CD4-positive, CD25-positive, alpha-beta regulatory T cell (primary cell): Measurements from ENCODE around the gene HIPK4. TPM values are rescaled to one million over a fixed set of nuclear protein-coding genes. Genes with fewer than 3 reads are reported as not detected.
"Not testable (repeated sequence)": the region's sequence is repeated elsewhere in the genome, so short reads cannot be mapped to it uniquely, and the experiment has no call there.

Experiments used
- ATAC-seq, 2 donors: fragments of 150-1000 bp; cut with Tn5 transposase; one replicate each; pipeline ENCODE4 v1.10.0; 2021; ENCODE audit warnings: low read depth in 2 of 2, moderate number of reproducible peaks in 2 of 2, moderate library complexity in 1 of 2
- DNase-seq, 3 donors: peaks; one replicate each; pipeline versions ENCODE4 v3.0.0 to v3.0.0-alpha.2; 2012 to 2022; ENCODE audit warnings: mixed read lengths in 1 of 3
- H3K27ac ChIP-seq: one replicate; pipeline ENCODE4 v1.7.0; 2013; ENCODE audit warnings: mild to moderate bottlenecking, low read length; ENCODE audit not compliant: insufficient read depth, poor library complexity, severe bottlenecking
- H3K27me3 ChIP-seq: one replicate; pipeline ENCODE4 v1.7.0; 2013; ENCODE audit warnings: low read length; ENCODE audit not compliant: control insufficient read depth, insufficient read depth
- H3K36me3 ChIP-seq: one replicate; pipeline ENCODE4 v1.7.0; 2013; ENCODE audit warnings: mild to moderate bottlenecking, low read length, moderate library complexity; ENCODE audit not compliant: control insufficient read depth, insufficient read depth
- H3K4me1 ChIP-seq: 2 replicates; pipeline ENCODE4 v1.7.0; 2013; ENCODE audit warnings: mild to moderate bottlenecking, low read length; ENCODE audit not compliant: insufficient read depth, control insufficient read depth, poor library complexity, severe bottlenecking
- H3K4me3 ChIP-seq: one replicate; pipeline ENCODE4 v1.7.0; 2013; ENCODE audit warnings: low read depth, mild to moderate bottlenecking, low read length, moderate library complexity
- H3K9me3 ChIP-seq, 2 experiments: 1 replicate in 1 of 2; 2 replicates in 1 of 2; pipeline ENCODE4 v1.7.0; 2013; ENCODE audit warnings: low read length in 2 of 2, mild to moderate bottlenecking in 1 of 2, moderate library complexity in 1 of 2; ENCODE audit not compliant: control insufficient read depth in 2 of 2
- H3K27ac Mint-ChIP-seq, 3 donors: one replicate each; pipeline ENCODE4 v1.8.0; 2020 to 2022; ENCODE audit warnings: mild to moderate bottlenecking in 3 of 3, mixed read lengths in 3 of 3, moderate library complexity in 2 of 3
- H3K27me3 Mint-ChIP-seq: one replicate; pipeline ENCODE4 v1.8.0; 2022; ENCODE audit warnings: mild to moderate bottlenecking, mixed read lengths
- H3K36me3 Mint-ChIP-seq: one replicate; pipeline ENCODE4 v1.8.0; 2020; ENCODE audit warnings: mixed read lengths
- H3K4me1 Mint-ChIP-seq, 4 donors: one replicate each; pipeline ENCODE4 v1.8.0; 2020 to 2022; ENCODE audit warnings: mixed read lengths in 4 of 4, mild to moderate bottlenecking in 1 of 4
- H3K4me3 Mint-ChIP-seq, 4 donors: one replicate each; pipeline ENCODE4 v1.8.0; 2020 to 2022; ENCODE audit warnings: mild to moderate bottlenecking in 4 of 4, mixed read lengths in 4 of 4, moderate library complexity in 3 of 4
- H3K9me3 Mint-ChIP-seq, 7 donors: one replicate each; pipeline ENCODE4 v1.8.0; 2020 to 2022; ENCODE audit warnings: mixed read lengths in 7 of 7, mild to moderate bottlenecking in 3 of 7, moderate library complexity in 2 of 7
- polyA plus RNA-seq, 4 donors: library from polyadenylated mRNA; unstranded; fragments of 300-500 nt; fragmentation: Illumina TruSeq; gene quantifications; one replicate each; pipeline ENCODE4 v1.2.3, GENCODE V29; 2021
- total RNA-seq: library from RNA; stranded (reverse); gene quantifications from one replicate; pipeline ENCODE4 v1.2.3, GENCODE V29; 2022

Gene HIPK4
- total RNA-seq (not detected), polyA plus RNA-seq (not detected)

DNA sequence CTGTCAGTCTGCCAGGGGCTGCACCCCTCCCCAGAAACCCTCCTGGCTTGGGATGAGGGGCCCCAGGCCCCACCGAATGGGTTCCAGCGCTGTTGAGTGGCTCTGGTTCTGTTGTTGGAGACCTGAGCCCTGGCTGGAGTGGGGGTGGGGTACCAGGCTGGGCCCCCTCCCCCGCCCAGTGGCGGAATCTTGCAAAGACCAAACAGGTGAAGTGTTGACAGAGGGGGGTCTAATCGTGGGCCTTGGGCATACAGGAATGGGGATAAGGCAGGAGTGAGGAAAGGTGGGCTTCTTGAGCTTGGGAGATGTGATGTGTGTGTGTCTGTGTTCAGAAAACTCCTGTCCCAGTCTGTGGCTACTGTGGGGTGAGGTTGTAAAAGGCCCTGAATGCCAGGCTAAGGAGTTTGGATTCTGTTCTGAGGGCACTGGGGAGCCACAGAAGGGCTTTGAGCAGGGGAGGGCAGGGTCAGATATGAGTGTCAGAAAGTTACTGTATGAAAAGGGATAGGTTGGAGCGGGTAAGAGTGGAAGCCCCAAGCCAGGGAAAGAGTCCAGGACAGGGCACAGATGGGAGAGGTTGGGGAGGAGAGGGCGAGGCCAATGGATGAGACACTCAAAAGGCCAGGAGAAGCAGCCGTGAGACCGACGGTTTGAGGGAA lies at the start of gene HIPK4:
Gene HIPK4 (minus strand): TSS at position 98 of the 659 bp plus-strand sequence. CDS start 279 bp downstream, outside the sequence.
- no peak within 1 kb of the TSS for H3K27ac ChIP-seq
- no peaks in the 10 kb centered on the region for H3K9me3 ChIP-seq
- no peaks in the 10 kb centered on the region for H3K36me3 Mint-ChIP-seq
- H3K27me3 Mint-ChIP-seq = no peaks in the 10 kb centered on the region
- no peaks in the 10 kb centered on the region for H3K4me1 ChIP-seq
- no peaks in the 10 kb centered on the region for H3K27me3 ChIP-seq
- H3K4me3 ChIP-seq = no peak within 1 kb of the TSS
- no peak for DNase-seq
- H3K27ac Mint-ChIP-seq = no peak within 1 kb of the TSS
- ATAC-seq = no peak
- no peaks in the 10 kb centered on the region for H3K9me3 Mint-ChIP-seq
- H3K4me1 Mint-ChIP-seq = no peaks in the 10 kb centered on the region
- H3K4me3 Mint-ChIP-seq = peak within 1 kb of the TSS in 1 of 4 donors; percentile 51
- H3K36me3 ChIP-seq = no peaks in the 10 kb centered on the region

- Mint-ChIP-seq H3K4me3 (no peak overlapping the region), H3K9me3 (no peaks in the 10 kb centered on the region), H3K36me3 (peaks cover 9% of the 10 kb centered on the region), H3K27me3 (peaks cover 2% of the 10 kb centered on the region), H3K4me1 (peaks cover 9 to 29% (median 16%) of the 10 kb centered on the region in 4 donors), H3K27ac (no peak overlapping the region)
- ATAC-seq = no peak
- Histone ChIP-seq H3K27ac (no peak overlapping the region), H3K27me3 (no peaks in the 10 kb centered on the region), H3K9me3 (no peaks in the 10 kb centered on the region), H3K36me3 (peaks cover 14% of the 10 kb centered on the region), H3K4me3 (no peak overlapping the region), H3K4me1 (peaks cover 9% of the 10 kb centered on the region)
- DNase-seq = no peak
These were observed 48.3 kb upstream of the HIPK4 start for GRCh38 chr19:40438284-40438683.

- peak; percentile 46 to 70 (median 49) for DNase-seq
- no peaks in the 10 kb centered on the region for H3K9me3 ChIP-seq
- peaks cover 0 to 19% (median 5%) of the 10 kb centered on the region in 4 donors for H3K4me1 Mint-ChIP-seq
- H3K27ac Mint-ChIP-seq = peak overlapping the region; percentile 93 to 99 (median 98)
- no peaks in the 10 kb centered on the region for H3K36me3 ChIP-seq
- peak; percentile 75 to 80 for ATAC-seq
- peak overlapping the region; percentile 88 to 94 (median 92) for H3K4me3 Mint-ChIP-seq
- peaks cover 3% of the 10 kb centered on the region for H3K36me3 Mint-ChIP-seq
- no peaks in the 10 kb centered on the region for H3K9me3 Mint-ChIP-seq
- no peaks in the 10 kb centered on the region for H3K27me3 Mint-ChIP-seq
- H3K27ac ChIP-seq = peak overlapping the region; percentile 56
- H3K4me3 ChIP-seq = peak overlapping the region; percentile 66
- H3K27me3 ChIP-seq = no peaks in the 10 kb centered on the region
- peaks cover 7% of the 10 kb centered on the region for H3K4me1 ChIP-seq
These were observed 43.6 kb upstream of the HIPK4 start for GRCh38 chr19:40433391-40434216.

DNA sequence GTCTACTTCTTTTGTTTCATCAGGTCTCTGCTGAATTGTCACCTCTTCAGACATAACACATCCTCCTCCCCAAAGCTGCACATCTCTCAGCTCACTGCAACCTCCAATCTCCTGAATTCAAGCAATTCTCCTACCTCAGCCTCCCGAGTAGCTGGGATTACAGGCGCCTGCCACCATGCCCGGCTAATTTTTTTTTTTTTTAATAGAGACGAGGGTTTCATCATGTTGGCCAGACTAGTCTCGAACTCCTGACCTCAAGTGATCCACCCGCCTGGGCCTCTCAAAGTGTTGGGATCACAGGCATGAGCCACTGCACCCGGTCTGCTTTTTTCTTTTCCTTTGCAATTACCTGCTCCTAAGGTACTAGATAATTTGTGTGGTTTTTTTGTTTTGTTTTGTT lies 42.8 kb upstream of the HIPK4 start:
- H3K27ac ChIP-seq, DNase-seq, H3K4me1 ChIP-seq, H3K36me3 ChIP-seq, H3K4me3 ChIP-seq, ATAC-seq, H3K36me3 Mint-ChIP-seq, H3K27me3 Mint-ChIP-seq, H3K9me3 Mint-ChIP-seq, H3K9me3 ChIP-seq, H3K27me3 ChIP-seq: not testable (repeated sequence)
- Mint-ChIP-seq H3K27ac (peak overlapping the region; percentile 93 to 99 (median 98)), H3K4me3 (peak overlapping the region; percentile 54 to 93 (median 90)), H3K4me1 (peaks cover 0 to 19% (median 5%) of the 10 kb centered on the region in 4 donors)

GRCh38 chr19:40431698-40432097 lies 41.7 kb upstream of the HIPK4 start:
- Mint-ChIP-seq H3K4me3 (peak overlapping the region in 3 of 4 donors; percentile 0 to 88 (median 27)), H3K27ac (no peak overlapping the region)

GRCh38 chr19:40430242-40430641 lies 40.3 kb upstream of the HIPK4 start:
- not testable (repeated sequence) for H3K27ac Mint-ChIP-seq, H3K36me3 ChIP-seq, H3K27ac ChIP-seq, ATAC-seq, H3K36me3 Mint-ChIP-seq, DNase-seq, H3K27me3 ChIP-seq, H3K4me3 Mint-ChIP-seq, H3K9me3 ChIP-seq, H3K4me3 ChIP-seq, H3K9me3 Mint-ChIP-seq
- peaks cover 15% of the 10 kb centered on the region for H3K4me1 ChIP-seq
- H3K27me3 Mint-ChIP-seq = peaks cover 19% of the 10 kb centered on the region
- peaks cover 0 to 26% (median 10%) of the 10 kb centered on the region in 4 donors for H3K4me1 Mint-ChIP-seq

More at GRCh38 chr19:40431698-40432097, 41.7 kb upstream of the HIPK4 start:
- no peaks in the 10 kb centered on the region for H3K36me3 ChIP-seq
- H3K9me3 ChIP-seq = no peaks in the 10 kb centered on the region
- H3K4me3 ChIP-seq = no peak overlapping the region
- DNase-seq (no peak), ATAC-seq (no peak)
- H3K36me3 Mint-ChIP-seq = no peaks in the 10 kb centered on the region
- peaks cover 9% of the 10 kb centered on the region for H3K27me3 Mint-ChIP-seq
- H3K4me1 ChIP-seq = peaks cover 7% of the 10 kb centered on the region
- H3K9me3 Mint-ChIP-seq = no peaks in the 10 kb centered on the region
- peaks cover 0 to 19% (median 5%) of the 10 kb centered on the region in 4 donors for H3K4me1 Mint-ChIP-seq
- no peaks in the 10 kb centered on the region for H3K27me3 ChIP-seq
- H3K27ac ChIP-seq = no peak overlapping the region

GRCh38 chr19:40428197-40428596 lies 38.2 kb upstream of the HIPK4 start:
- not testable (repeated sequence) for H3K4me3 ChIP-seq, H3K9me3 ChIP-seq, DNase-seq, H3K27me3 ChIP-seq, ATAC-seq, H3K9me3 Mint-ChIP-seq, H3K36me3 Mint-ChIP-seq, H3K36me3 ChIP-seq, H3K27ac Mint-ChIP-seq, H3K27ac ChIP-seq
- Mint-ChIP-seq H3K4me1 (peaks cover 0 to 26% (median 17%) of the 10 kb centered on the region in 4 donors), H3K27me3 (peaks cover 19% of the 10 kb centered on the region), H3K4me3 (peak overlapping the region in 3 of 4 donors; percentile 2 to 89 (median 19))
- H3K4me1 ChIP-seq = peaks cover 26% of the 10 kb centered on the region
